MM.1S (cell line): ENCODE results near the gene FAM237A.

ENCODE experiments used
- DNase-seq: peaks from one replicate; pipeline ENCODE4 v3.0.0-alpha.2; 2015
- H2AFZ ChIP-seq: fragments of 300-600 bp; sonication (generic); 2 replicates; pipeline ENCODE4 v1.6.0; 2016; ENCODE audit warnings: antibody characterized with exemption, low read length
- H3F3A ChIP-seq: fragments of 300-600 bp; sonication (generic); 2 replicates; pipeline ENCODE4 v1.6.1; 2016; ENCODE audit warnings: mild to moderate bottlenecking, antibody characterized with exemption, low read length, moderate library complexity, mixed read lengths; ENCODE audit not compliant: insufficient read depth
- H3K27ac ChIP-seq: fragments of 300-600 bp; sonication (generic); 2 replicates; pipeline ENCODE4 v1.5.1; 2016; ENCODE audit warnings: mild to moderate bottlenecking, low read length
- H3K27me3 ChIP-seq: fragments of 300-600 bp; sonication (generic); replicated peaks from 2 replicates; pipeline ENCODE4 v1.6.0; 2016; ENCODE audit warnings: low read length; ENCODE audit not compliant: insufficient read depth
- H3K36me3 ChIP-seq: fragments of 300-600 bp; sonication (generic); replicated peaks from 2 replicates; pipeline ENCODE4 v1.6.1; 2016; ENCODE audit warnings: mild to moderate bottlenecking, low read length, mixed read lengths; ENCODE audit not compliant: insufficient read depth
- H3K4me1 ChIP-seq: fragments of 300-600 bp; sonication (generic); 2 replicates; pipeline ENCODE4 v1.6.1; 2016; ENCODE audit warnings: low read length, mixed read lengths
- H3K4me2 ChIP-seq: fragments of 300-600 bp; sonication (generic); 2 replicates; pipeline ENCODE4 v1.6.0; 2016; ENCODE audit warnings: low read depth, low read length
- H3K4me3 ChIP-seq: fragments of 300-600 bp; sonication (generic); 2 replicates; pipeline ENCODE4 v1.5.1; 2016; ENCODE audit warnings: low read length, mixed read lengths
- H3K79me2 ChIP-seq: fragments of 300-600 bp; sonication (generic); 2 replicates; pipeline ENCODE4 v1.6.1; 2016; ENCODE audit warnings: mixed run types, low read length, mixed read lengths
- H3K9ac ChIP-seq: fragments of 300-600 bp; sonication (generic); 2 replicates; pipeline ENCODE4 v1.6.1; 2016; ENCODE audit warnings: low read length, mixed read lengths
- H3K9me2 ChIP-seq: fragments of 300-600 bp; sonication (generic); replicated peaks from 2 replicates; pipeline ENCODE4 v1.6.1; 2016; ENCODE audit warnings: mild to moderate bottlenecking, low read length, mixed read lengths; ENCODE audit not compliant: insufficient read depth
- H3K9me3 ChIP-seq: fragments of 300-600 bp; sonication (generic); replicated peaks from 2 replicates; pipeline ENCODE4 v1.6.1; 2016; ENCODE audit warnings: mild to moderate bottlenecking, low read length, mixed read lengths; ENCODE audit not compliant: insufficient read depth
- H4K20me1 ChIP-seq: fragments of 300-600 bp; sonication (generic); 2 replicates; pipeline ENCODE4 v1.6.1; 2016; ENCODE audit warnings: mild to moderate bottlenecking, low read length, moderate library complexity, mixed read lengths; ENCODE audit not compliant: insufficient read depth
- CTCF ChIP-seq: fragments of 300-600 bp; sonication (generic); IDR thresholded peaks from 2 replicates; pipeline ENCODE4 v1.5.1; 2016; ENCODE audit warnings: antibody characterized with exemption, low read length, mixed read lengths
- EZH2 ChIP-seq: fragments of 300-600 bp; sonication (generic); optimal IDR thresholded peaks from 2 replicates; pipeline ENCODE3; 2017; ENCODE audit warnings: low read depth, mild to moderate bottlenecking, antibody characterized with exemption, low read length, mixed read lengths
- EZH2phosphoT487 ChIP-seq: fragments of 300-600 bp; sonication (generic); IDR thresholded peaks from 2 replicates; pipeline ENCODE4 v1.6.1; 2018; ENCODE audit warnings: antibody characterized with exemption, low read length

Gene FAM237A

GRCh38 chr2:206610451-206610850 lies 31.8 kb upstream of the FAM237A start:
- Histone ChIP-seq H3K9me3 (no peaks in the 10 kb centered on the region), H4K20me1 (no peaks in the 10 kb centered on the region), H3K4me1 (no peaks in the 10 kb centered on the region), H3K79me2 (no peaks in the 10 kb centered on the region), H3K4me3 (no peak overlapping the region), H3K4me2 (no peak overlapping the region), H2AFZ (no peak overlapping the region), H3K27ac (no peak overlapping the region), H3K9me2 (no peaks in the 10 kb centered on the region), H3K9ac (no peak overlapping the region), H3K27me3 (no peaks in the 10 kb centered on the region), H3F3A (no peaks in the 10 kb centered on the region), H3K36me3 (no peaks in the 10 kb centered on the region)
- TF ChIP-seq EZH2phosphoT487 (no peak), EZH2 (no peak), CTCF (no peak)
- DNase-seq, result no peak

GRCh38 chr2:206611191-206611590 lies 31.1 kb upstream of the FAM237A start:
- no peak overlapping the region for H3K9ac ChIP-seq
- H3K4me2 ChIP-seq, result no peak overlapping the region
- no peaks in the 10 kb centered on the region for H3K27me3 ChIP-seq
- H3F3A ChIP-seq, result no peaks in the 10 kb centered on the region
- TF ChIP-seq CTCF (no peak), EZH2 (no peak), EZH2phosphoT487 (no peak)
- H4K20me1 ChIP-seq, result no peaks in the 10 kb centered on the region
- H3K36me3 ChIP-seq, result no peaks in the 10 kb centered on the region
- no peak for DNase-seq
- H3K4me3 ChIP-seq, result no peak overlapping the region
- H3K9me3 ChIP-seq, result no peaks in the 10 kb centered on the region
- H3K4me1 ChIP-seq, result no peaks in the 10 kb centered on the region
- no peak overlapping the region for H2AFZ ChIP-seq
- H3K27ac ChIP-seq, result no peak overlapping the region
- H3K9me2 ChIP-seq, result no peaks in the 10 kb centered on the region
- no peaks in the 10 kb centered on the region for H3K79me2 ChIP-seq

- no peak overlapping the region for H3K27ac ChIP-seq
These were observed 30.6 kb upstream of the FAM237A start for GRCh38 chr2:206611736-206612135.

More at GRCh38 chr2:206611736-206612135, 30.6 kb upstream of the FAM237A start:
- Histone ChIP-seq H3K9me3 (no peaks in the 10 kb centered on the region), H3K27me3 (no peaks in the 10 kb centered on the region), H3K9ac (no peak overlapping the region), H3K79me2 (no peaks in the 10 kb centered on the region), H4K20me1 (no peaks in the 10 kb centered on the region), H3K9me2 (no peaks in the 10 kb centered on the region), H3K4me2 (no peak overlapping the region), H3F3A (no peaks in the 10 kb centered on the region), H3K36me3 (no peaks in the 10 kb centered on the region), H3K4me3 (no peak overlapping the region), H3K4me1 (no peaks in the 10 kb centered on the region), H2AFZ (no peak overlapping the region)
- TF ChIP-seq EZH2phosphoT487, result no peak
- no peak for TF ChIP-seq EZH2
- no peak for TF ChIP-seq CTCF
- no peak for DNase-seq
